NCI-H82 (cell line): ENCODE data around the gene FAM221A.
"Not testable (repeated sequence)": the region's sequence is repeated elsewhere in the genome, so short reads cannot be mapped to it uniquely, and the experiment has no call there.

ENCODE experiments used
- DNase-seq: peaks from one replicate; lab custom pipeline; 2025; lab: John Stamatoyannopoulos, UW

FAM221A gene, protein sequence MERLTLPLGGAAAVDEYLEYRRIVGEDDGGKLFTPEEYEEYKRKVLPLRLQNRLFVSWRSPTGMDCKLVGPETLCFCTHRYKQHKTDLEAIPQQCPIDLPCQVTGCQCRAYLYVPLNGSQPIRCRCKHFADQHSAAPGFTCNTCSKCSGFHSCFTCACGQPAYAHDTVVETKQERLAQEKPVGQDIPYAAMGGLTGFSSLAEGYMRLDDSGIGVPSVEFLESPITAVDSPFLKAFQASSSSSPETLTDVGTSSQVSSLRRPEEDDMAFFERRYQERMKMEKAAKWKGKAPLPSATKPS

DNA sequence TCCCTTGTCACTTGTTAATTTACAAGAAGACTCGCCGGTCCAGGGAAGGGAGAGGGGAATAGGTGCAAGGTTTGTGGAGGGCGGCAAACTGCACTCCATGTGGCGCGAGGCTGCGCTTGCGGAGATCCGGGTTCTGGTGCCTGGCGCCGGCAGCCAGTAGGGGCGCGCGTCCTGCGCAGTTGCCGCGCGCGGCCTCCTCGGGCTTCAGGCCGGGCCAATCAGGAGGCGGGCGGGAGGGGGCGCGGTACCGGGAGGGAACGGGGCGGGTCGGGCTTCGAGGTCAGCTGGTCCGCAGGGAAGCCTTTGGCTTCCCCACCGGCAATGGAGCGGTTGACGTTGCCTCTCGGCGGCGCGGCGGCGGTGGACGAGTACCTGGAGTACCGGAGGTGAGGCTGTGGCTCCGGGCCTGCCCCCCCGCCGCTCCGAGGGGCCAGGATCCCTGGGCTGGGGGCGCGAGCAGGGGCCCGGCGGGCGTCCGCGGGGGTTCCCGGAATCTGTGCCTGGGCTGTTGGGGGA lies at the start of gene FAM221A:
FAM221A (plus strand) TSS at position 302 of the 516 bp plus-strand sequence; CDS start at position 322, 20 bp downstream.
- peak; percentile 44 for DNase-seq

DNA sequence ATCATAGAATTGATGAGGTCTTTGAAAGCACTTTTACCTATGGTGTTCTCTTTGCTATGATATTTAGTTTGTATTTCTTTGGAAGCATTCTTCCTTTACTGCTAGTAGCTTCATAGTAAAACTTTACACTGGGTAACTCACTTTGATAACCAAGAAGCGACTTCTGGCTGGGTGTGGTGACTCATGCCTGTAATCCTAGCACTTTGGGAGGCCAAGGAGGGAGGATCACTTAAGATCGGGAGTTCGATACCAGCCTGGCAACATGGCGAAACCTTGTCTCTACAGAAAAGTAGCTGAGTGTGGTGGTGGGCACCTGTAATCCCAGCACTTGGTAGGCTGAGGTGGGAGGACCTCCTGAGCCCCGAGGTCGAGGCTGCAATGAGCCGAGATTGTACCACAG lies 46.6 kb upstream of the FAM221A start:
- DNase-seq = no peak

DNA sequence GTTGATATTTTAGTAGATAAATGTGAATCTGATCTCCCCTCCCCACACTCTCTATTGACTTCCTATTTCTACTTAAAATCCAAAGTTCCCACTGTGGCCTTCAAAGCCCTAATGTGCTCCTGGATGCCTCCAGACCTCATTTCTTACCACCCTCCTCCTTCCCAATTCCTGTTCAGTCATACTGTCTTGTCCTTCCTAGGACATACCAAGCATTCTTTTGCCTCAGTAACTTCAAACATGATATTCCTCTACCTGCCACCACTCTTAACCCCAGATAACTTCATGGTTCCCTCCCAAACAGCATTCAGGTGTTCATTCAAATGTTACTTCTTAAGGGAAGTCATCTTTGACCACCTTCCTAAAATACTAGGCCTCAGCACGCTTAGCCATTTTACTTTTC lies 34.2 kb upstream of the FAM221A start:
- no peak for DNase-seq

DNA sequence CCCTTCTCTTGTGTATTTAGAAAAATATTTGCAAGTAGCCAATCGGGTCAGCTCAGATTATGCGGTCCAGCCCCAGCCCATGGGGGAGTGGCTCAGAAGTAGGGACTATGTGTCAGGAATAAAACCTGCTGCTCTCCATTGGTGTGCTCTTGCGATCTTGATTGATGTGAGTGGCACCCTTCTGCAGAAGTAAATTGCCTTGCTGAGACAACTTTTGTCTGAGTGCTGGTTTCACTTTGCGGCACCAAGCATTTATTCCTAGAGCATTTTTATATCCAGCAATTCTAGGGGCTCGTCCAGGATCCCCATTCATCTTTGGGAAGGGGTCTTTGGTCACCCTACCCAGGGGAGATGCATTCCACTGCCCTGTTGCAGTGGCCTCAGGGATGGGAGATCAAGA lies 26.1 kb upstream of the FAM221A start:
- DNase-seq = no peak

DNA sequence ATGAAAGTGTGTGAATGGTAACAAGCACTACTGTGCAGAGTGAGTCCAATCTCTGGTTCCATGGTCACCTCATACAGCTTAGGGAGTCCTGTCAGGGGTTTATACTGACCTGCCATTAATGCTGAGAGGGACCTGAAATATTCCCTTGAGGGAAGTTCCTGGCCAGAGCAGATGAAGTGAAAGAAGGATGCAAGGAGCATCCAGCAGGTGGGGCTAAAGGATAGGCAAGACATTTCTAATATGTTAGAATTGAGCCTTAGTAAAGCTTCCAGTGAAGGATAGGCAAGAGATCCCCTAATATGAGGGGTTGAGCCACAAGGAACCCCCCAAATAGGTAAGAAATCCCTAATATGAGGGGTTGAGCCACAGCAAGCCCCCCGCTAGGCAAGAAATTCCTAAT lies 25.5 kb upstream of the FAM221A start:
- peak; percentile 67 for DNase-seq

DNA sequence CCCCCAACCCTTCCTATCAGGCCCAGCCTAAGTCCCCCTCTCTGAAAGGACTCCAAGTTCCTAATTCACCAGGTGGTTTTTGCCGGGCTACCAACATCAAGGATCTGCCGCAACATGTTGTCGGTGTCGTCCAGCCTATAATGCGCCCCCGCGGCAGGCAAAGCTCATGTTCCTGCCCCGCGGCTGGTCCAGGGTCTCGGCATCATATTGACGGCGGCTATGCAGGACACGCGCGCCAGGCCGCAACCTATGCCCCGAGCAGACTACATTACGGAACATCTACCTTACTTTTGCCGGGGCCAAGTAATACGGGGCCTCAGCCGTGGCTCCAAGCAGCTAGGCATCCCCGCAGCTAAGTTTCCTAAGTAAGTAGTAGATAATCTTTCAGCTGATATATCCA lies 24.6 kb upstream of the FAM221A start:
- DNase-seq = no peak

DNA sequence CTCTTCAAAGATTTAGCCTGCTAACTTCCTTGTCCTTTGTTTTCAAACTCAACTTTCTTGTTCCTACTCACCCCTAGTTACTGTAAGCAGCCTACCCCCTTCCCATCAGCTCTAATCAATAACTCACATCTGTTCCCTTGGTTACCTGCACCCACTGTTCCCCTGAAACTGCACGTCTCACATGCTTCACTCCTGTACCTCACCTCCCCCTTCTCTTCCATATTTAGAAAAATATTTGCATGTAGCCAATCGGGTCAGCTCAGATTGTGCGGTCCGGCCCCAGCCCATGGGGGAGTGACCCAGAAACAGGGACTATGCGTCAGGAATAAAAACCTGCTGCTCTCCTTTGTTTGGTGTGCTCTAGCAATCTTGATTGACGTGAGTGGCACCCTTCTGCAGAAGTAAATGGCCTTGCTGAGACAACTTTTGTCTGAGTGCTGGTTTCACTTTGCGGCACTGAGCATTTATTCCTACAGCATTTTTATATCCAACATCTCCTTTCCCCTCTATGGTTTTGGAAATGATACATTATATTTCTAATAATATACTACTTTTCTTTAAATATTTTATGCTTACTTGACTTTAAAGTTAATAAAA lies 21.1 kb upstream of the FAM221A start:
- no peak for DNase-seq

DNA sequence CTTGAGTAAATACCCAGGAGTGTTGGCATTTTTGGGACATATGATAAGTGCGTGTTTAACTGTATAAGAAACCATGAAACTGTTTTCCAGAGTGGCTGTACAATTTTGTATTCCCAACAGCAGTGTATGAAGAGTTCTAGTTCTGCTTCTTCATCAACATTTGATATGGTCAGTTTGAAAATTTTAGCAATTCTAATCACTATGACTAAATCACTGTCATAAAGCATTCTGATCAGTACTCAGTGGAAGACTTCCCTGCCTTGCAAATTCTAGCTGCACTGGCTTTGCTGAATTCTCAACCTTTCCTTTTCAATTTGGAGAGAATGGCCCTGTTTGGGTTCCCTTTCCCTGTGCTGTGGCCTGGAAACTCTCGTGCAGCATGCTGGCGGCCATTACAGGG lies 18.6 kb upstream of the FAM221A start:
- no peak for DNase-seq

DNA sequence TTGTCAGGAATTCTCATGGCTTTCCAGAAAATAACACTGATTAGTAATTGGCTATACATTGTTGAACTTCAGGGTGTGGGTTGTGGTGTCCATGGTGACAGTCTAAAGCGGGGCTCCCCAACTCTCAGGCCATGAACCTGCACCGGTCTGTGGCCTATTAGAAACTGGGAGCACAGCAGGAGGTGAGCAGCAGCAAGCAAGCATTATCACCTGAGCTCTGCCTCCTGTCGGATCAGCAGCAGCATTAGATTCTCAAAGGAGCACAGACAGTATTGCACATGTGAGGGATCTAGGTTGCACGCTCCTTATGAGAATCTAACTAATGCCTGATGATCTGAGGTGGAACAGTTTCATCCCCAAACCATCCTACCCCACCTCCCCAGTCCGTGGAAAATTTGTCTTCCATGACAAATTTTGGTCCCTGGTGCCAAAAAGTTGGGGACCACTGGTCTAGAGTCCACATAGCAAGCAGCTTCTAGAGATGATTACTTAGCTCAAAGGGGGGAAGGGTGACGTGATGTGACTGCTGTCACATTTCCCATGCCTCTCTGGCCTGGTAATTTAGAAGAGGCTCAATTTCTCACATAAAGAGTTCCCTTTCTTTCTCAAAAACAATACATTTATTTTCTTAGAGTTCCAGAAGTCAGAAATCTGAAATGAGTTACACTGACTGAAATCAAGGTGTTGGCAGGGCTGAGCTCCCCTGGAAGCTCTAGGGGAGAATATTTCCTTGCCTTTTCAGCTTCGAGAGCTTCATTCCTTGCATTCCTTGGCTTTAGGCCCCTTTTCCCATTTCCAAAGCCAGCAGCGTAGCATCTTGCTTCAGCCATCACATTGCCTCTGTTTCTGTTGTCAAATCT lies 17.6 kb upstream of the FAM221A start:
- no peak for DNase-seq

DNA sequence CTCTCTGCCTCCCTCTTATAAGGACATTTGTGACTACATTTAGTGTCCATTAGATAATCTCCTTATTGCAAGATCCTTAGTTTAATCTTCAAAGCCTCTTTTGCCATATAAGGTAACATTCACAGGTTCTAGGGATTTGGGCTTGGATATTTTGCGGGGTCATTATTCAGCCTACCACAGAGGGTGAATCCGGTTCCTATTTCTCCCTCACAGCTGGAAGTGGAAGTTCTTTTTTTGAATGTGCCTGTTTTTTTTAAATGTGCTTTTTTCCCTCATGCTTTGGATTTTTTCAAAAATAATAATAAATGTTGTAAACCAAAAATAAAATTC lies 17.1 kb upstream of the FAM221A start:
- DNase-seq = peak; percentile 39

DNA sequence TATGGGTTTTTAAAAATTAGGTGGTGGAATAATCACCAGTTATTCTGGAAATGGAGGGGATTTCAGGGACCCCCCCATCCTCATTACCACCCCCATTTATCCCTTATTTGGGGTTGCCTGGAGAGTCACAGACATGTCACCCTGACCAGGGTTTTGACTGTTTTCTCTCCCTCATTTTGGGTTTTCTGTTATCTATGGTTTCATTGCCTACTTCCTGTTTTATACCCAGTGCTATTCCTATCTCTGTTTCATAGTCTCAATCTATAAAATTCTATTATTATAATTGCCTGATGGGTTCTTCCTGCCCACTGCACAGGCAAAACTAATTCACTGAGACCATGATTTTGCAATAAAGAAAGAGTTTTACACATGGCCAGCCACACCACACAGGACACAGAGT lies 15.9 kb upstream of the FAM221A start:
- DNase-seq = no peak

DNA sequence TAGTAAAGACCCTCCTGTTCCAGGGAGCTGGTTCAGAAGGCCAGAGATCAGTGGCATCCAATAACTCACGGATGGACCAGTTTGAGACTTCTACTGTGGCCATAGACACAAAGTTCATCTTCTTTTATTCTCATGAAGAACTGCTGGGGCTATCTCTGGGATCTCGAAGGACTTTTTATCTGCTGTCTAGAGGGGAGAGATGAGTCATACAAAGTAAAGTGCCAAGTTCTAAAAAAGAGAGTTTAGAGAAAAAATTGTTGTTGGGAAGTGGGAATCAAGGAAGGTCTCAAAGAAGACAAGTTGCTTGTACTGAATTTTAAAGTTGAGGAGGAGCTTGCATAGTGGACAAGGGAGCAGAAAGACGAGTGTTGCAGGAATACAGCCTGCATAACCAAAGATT lies 8.0 kb upstream of the FAM221A start:
- no peak for DNase-seq

DNA sequence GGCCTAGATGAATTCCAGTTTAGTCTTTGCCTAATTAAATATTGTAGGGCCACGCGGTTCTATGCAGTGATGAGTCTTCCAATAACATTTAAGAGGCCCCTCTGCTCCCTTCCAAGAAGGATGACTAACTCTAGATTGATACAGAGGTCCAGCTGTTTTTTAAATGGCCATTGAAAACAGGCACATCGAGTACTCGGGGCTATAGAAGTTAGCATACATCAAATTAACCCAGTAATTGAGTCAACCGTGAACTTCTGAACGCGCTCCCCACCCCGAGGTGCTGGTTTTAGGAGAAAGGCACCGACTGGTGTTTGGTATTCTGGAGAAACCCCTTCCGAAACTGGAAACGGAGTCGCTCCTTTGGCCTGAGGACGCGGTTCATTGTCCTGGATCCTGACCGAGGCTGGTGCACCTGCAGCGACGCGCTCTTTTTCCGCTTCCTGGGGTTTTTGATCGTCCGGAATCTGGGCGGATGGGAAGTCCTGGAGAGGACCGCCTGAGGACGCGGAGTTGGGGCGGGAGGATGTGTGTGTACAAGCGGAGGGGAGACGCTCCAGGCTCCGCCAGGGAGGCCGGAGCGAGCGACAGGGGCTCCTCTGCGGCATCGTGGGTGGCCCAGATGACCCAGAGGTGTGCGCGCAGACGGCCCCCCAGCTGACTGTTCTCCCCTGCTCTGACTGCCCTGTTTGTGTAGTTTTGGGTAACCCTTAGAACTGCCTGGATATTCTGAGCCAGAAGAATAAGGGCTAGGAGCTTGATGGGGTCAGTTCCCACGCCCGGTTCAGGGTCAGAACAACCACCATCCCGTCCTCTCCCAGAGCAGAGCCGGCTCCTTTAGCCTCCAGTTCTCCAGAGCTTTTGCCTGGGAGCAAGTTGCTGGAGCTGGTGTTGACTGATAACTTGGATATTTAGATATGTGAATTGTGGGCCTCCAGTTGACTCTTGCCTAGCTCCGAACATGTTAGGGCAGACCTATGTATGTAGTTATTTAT lies 711 bp downstream of the FAM221A start:
- DNase-seq = no peak

DNA sequence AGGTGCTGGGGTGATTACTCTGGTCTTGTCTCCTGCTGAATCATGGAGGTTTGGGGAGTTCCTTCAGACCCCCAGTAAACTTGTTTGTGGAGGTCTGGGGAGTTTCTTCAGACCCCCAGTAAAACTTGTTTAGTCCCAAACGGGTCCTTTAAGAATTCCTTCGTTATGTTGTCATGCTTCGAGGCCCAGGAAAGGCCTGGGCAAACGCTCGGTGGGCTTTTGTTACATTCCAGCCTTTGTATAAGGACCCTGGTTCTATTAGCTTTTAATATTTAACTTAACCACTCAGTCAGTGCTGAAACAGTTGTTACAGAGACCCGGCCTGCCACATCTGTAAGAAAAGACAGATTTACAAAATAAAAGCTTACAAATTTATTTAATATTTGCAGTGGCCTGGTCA lies 4.0 kb downstream of the FAM221A start:
- not testable (repeated sequence) for DNase-seq

DNA sequence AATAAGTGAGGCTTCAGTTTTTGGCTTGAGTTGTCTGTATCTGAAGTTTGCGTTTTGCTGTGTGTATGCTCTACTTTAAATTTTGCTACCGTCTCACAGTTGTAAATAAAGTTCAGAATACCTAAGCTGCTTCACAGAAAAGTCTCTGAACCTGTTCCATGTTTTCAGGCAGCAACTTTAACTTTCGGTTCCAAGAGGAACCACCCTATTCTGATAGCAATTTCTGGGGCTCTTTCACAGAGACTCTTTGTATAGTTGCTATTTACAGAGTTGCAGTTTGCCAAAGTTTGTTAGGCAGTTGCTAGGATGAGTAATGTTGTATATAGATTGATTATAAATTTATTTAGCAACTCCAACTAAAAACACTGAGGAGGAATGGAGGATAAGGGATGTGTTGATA lies 5.7 kb downstream of the FAM221A start:
- DNase-seq = no peak

DNA sequence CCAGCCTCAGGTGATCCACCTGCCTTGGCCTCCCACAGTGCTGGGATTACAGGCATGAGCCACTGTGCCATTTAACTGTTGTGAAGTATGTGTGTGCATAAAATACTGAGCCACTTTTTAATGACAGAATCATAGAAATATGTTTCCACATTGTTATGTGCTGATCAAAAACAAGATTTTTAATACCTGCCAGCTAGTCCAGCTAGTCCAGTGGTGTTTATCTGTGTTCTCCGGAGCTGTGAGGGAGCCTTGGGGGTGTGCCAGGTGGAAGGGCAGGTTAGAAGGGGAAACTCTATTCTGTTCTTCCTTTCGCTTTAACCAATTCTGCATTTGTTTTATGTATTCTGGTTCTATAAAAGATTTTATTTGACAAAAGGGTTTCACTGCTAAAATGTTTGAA lies 7.0 kb downstream of the FAM221A start:
- DNase-seq = no peak

DNA sequence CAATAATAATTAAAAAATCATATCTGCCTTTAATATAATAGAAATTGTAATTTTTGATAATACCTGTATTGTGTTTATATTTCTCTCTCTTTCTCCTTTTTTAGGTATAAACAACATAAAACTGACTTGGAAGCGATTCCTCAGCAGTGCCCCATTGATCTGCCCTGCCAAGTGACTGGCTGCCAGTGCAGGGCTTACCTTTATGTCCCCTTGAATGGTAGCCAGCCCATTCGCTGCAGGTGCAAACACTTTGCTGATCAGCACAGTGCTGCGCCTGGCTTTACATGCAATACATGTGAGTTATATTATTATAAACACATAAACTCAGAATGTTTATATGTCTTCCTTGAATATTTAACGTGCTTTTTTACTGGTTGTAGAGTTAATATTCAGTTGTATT lies 9.2 kb downstream of the FAM221A start:
- DNase-seq = no peak

DNA sequence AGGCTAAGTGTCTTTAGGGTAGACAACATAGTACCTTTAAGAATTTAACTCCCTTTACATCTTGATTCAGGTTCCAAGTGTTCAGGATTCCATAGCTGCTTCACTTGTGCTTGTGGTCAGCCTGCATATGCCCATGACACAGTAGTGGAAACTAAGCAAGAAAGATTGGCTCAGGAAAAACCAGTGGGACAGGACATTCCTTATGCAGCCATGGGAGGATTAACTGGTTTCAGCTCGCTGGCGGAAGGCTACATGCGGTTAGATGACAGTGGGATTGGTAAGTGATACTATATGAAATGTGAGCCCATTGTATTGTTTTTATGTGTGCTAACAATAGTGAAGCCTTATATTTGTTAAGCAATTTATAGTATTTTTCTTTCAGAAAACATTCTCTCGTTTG lies 11.3 kb downstream of the FAM221A start:
- DNase-seq = peak; percentile 10

DNA sequence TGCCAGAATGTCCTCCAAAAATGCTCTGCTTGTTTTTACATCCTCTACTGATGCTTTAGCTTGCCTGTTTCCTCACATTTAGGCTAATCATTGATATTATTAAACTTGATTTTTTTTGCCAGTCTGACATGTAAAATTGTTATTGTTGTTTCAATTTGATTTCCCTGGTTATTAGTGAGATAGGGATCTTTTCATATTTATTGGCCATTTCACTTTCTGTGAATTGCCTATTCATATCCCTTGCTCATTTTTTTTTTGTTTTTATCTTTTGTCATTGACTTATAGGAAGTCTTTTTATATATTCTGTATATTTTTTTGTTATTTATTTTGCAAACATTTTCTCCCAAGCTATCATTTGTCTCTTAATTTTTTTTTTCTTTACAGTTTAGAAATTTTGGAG lies 13.2 kb downstream of the FAM221A start:
- no peak for DNase-seq

DNA sequence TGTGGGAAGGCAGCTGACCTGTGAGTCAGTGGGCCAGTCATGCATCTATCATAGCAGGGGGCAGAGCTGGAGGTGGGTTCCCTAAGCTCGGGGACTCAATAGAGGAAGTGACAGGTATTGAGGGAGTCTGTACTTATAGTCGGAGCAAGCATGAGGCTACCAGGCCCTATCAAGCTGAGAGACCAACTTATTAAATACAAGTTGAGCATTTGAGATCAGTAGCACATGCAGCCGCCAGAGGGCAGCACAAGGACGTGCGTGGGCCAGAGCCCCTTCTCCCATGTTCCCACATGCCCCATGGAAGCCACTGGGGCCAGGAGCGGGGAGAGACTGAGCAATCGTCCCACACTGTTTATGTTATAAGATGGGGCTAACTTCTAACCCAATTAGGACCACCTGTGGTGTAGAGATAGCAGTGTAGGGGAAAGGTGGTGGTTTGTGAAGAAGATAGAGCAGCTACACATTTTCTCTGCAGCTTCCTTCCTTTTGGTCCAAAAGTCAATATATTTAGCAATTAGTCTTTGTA lies 17.0 kb downstream of the FAM221A start:
- peak; percentile 86 for DNase-seq

DNA sequence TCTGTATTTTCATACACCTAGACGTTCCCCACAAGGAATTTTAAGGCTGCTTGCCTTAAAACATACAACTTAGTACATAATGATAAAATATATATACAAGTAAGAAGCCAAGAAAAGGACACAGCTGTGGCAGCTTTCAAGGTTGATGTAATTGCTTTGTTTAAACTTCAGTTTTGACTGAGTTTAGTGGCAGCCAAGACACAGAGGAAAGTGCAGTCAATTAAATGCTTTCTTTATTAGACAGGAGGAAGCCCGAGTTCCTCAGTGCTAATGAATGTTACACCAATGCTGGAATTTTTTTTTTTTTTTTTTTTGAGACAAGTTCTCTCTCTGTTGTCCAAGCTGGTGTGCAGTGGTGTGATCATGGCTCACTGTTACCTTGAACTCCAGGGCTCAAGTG lies 18.8 kb downstream of the FAM221A start:
- no peak for DNase-seq

DNA sequence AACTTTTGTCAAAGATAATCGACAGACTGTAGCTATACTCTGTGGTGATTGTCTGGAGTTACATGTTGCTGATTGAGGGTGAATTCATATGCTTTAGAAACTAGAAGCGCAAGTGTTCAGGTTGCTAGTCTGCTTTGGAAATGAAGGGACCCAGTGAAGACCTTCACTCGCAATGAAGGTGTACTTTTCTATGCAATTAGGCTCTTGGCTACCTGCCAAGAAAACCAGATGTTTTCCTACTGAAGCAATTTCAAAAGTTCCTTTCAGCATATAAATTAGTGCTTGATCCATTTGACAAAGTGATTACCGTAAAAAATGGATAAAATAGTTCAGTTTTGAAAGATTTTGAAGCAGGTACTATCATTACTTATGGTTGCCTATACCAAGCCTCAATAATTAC lies 20.0 kb downstream of the FAM221A start:
- peak; percentile 61 for DNase-seq
